HCT116 (cell line): ENCODE data around the gene KIN. TPM values are rescaled to one million over a fixed set of nuclear protein-coding genes. Genes with fewer than 3 reads are reported as not detected.

ENCODE experiments used
- ATAC-seq: fragments of 200-7000 bp; cut with Tn5 transposase; 2 replicates; pipeline ENCODE4 v1.9.1; 2020; ENCODE audit warnings: mild to moderate bottlenecking, moderate library complexity
- BruUV-seq: library from RNA; stranded (reverse); fragments of 400-500 nt; replicated peaks from 2 replicates; lab custom pipeline; 2021; lab: Mats Ljungman, UMichigan
- CTCF ChIA-PET: fragments of 300-600 bp; sonication (Branson Sonifier 250); formaldehyde crosslinking; loops from one replicate; lab custom pipeline; 2021; ENCODE audit warnings: antibody characterized with exemption; lab: Charles Lee
- POLR2A ChIA-PET: fragments of 300-600, 350-600 bp; sonication (Branson Sonifier 250); formaldehyde crosslinking; loops from one replicate; lab custom pipeline; 2021; ENCODE audit warnings: antibody characterized with exemption; lab: Charles Lee
- RAD21 ChIA-PET, 2 experiments: fragments of 300-600 bp; sonication (Branson Sonifier 250); formaldehyde crosslinking; loops; one replicate each; lab custom pipeline; 2023; ENCODE audit warnings: low total read pairs in 2 of 2; ENCODE audit not compliant: uncharacterized antibody in 2 of 2, unreplicated experiment in 2 of 2, low non-redundant PET in 1 of 2; lab: Charles Lee
- DNase-seq: peaks from one replicate; pipeline ENCODE4 v3.0.0-alpha.2; 2010; ENCODE audit warnings: low read depth, low spot score
- H2AFZ ChIP-seq: fragments of 200-600 bp; shearing (Covaris generic), sonication (generic); 2 replicates; pipeline ENCODE4 v1.6.1; 2017; ENCODE audit warnings: low read depth, mixed run types, mixed read lengths, antibody characterized with exemption, low read length; ENCODE audit not compliant: poor library complexity, severe bottlenecking
- H3K27ac ChIP-seq: 2 replicates; pipeline ENCODE4 v1.5.1; 2012; ENCODE audit warnings: low read depth, low read length
- H3K27me3 ChIP-seq: fragments of 200-600 bp; sonication (generic); 2 replicates; pipeline ENCODE4 v1.6.1; 2016; ENCODE audit warnings: mixed run types, low read length, mixed read lengths; ENCODE audit not compliant: insufficient read depth
- H3K36me3 ChIP-seq, 2 experiments: fragments of 200-500 bp in 1 of 2; fragments of 200-600 bp in 1 of 2; sonication (Bioruptor generic) in 1 of 2; sonication (generic) in 1 of 2; 2 replicates each; pipeline versions ENCODE4 v1.5.1 to v1.6.1; 2014 to 2016; ENCODE audit warnings: low read length in 2 of 2, inconsistent platforms in 1 of 2, mixed read lengths in 1 of 2, mixed run types in 1 of 2; ENCODE audit not compliant: insufficient read depth in 2 of 2, control insufficient read depth in 1 of 2
- H3K4me1 ChIP-seq, 2 experiments: fragments of 200-600 bp in 1 of 2; sonication (generic) in 1 of 2; 2 replicates each; pipeline versions ENCODE4 v1.5.1 to v1.6.1; 2012 to 2017; ENCODE audit warnings: low read length in 2 of 2, inconsistent platforms in 1 of 2, mild to moderate bottlenecking in 1 of 2, mixed read lengths in 1 of 2, mixed run types in 1 of 2, moderate library complexity in 1 of 2; ENCODE audit not compliant: insufficient read depth in 2 of 2, control insufficient read depth in 1 of 2
- H3K4me2 ChIP-seq: fragments of 200-600 bp; sonication (generic); 2 replicates; pipeline ENCODE4 v1.6.1; 2017; ENCODE audit warnings: mixed run types, low read length, mixed read lengths
- H3K4me3 ChIP-seq, 2 experiments: fragments of 200-600 bp in 1 of 2; sonication (generic) in 1 of 2; replicated peaks in 1 of 2; 2 replicates each; pipeline ENCODE4 v1.5.1; 2011 to 2016; ENCODE audit warnings: low read length in 2 of 2, control low read depth in 1 of 2, low read depth in 1 of 2, mild to moderate bottlenecking in 1 of 2, mixed read lengths in 1 of 2, mixed run types in 1 of 2
- H3K79me2 ChIP-seq: fragments of 200-600 bp; sonication (generic); 2 replicates; pipeline ENCODE4 v1.6.1; 2017; ENCODE audit warnings: mild to moderate bottlenecking, mixed run types, low read length, moderate library complexity, mixed read lengths; ENCODE audit not compliant: insufficient read depth
- H3K9ac ChIP-seq: fragments of 200-600 bp; sonication (generic); 2 replicates; pipeline ENCODE4 v1.6.1; 2016; ENCODE audit warnings: low read length, mixed read lengths
- H3K9me2 ChIP-seq: fragments of 200-600 bp; sonication (generic), shearing (Covaris generic); 2 replicates; pipeline ENCODE4 v1.6.1; 2017; ENCODE audit warnings: mixed run types, mild to moderate bottlenecking, moderate library complexity; ENCODE audit not compliant: insufficient read depth
- H3K9me3 ChIP-seq, 2 experiments: fragments of 200-500 bp in 1 of 2; fragments of 200-600 bp in 1 of 2; sonication (Bioruptor generic) in 1 of 2; sonication (generic) in 1 of 2; 2 replicates each; pipeline ENCODE4 v1.6.1; 2014 to 2017; ENCODE audit warnings: low read length in 2 of 2, mixed read lengths in 2 of 2, inconsistent platforms in 1 of 2, low read depth in 1 of 2, mild to moderate bottlenecking in 1 of 2, mixed run types in 1 of 2, moderate library complexity in 1 of 2; ENCODE audit not compliant: control insufficient read depth in 1 of 2, insufficient read depth in 1 of 2
- H4K20me1 ChIP-seq: fragments of 200-600 bp; sonication (generic), shearing (Covaris generic); 2 replicates; pipeline ENCODE4 v1.6.1; 2017; ENCODE audit warnings: mixed run types, mild to moderate bottlenecking, moderate library complexity; ENCODE audit not compliant: insufficient read depth
- ATF3 ChIP-seq: IDR thresholded peaks from 2 replicates; pipeline ENCODE4 v1.6.1; 2012
- CBX3 ChIP-seq: IDR thresholded peaks from 2 replicates; pipeline ENCODE4 v1.6.1; 2012; ENCODE audit warnings: low read depth
- CEBPB ChIP-seq: IDR thresholded peaks from 2 replicates; pipeline ENCODE4 v1.6.1; 2012; ENCODE audit warnings: low read depth
- EGR1 ChIP-seq: IDR thresholded peaks from 2 replicates; pipeline ENCODE4 v1.6.1; 2012; ENCODE audit warnings: low read depth
- ELF1 ChIP-seq: IDR thresholded peaks from 2 replicates; pipeline ENCODE4 v1.6.1; 2012; ENCODE audit warnings: low read depth, borderline replicate concordance
- EZH2phosphoT487 ChIP-seq: fragments of 200-600 bp; IDR thresholded peaks from 2 replicates; pipeline ENCODE4 v1.6.1; 2018; ENCODE audit warnings: antibody characterized with exemption, borderline replicate concordance
- JUND ChIP-seq: IDR thresholded peaks from 2 replicates; pipeline ENCODE4 v1.6.1; 2012
- POLR2AphosphoS5 ChIP-seq: IDR thresholded peaks from 2 replicates; pipeline ENCODE4 v1.6.1; 2011; ENCODE audit warnings: mild to moderate bottlenecking, low read depth, low read length, moderate library complexity
- SIN3A ChIP-seq: IDR thresholded peaks from 2 replicates; pipeline ENCODE4 v1.6.1; 2012; ENCODE audit warnings: low read depth
- SP1 ChIP-seq: IDR thresholded peaks from 2 replicates; pipeline ENCODE4 v1.6.1; 2012; ENCODE audit warnings: low read depth
- SRF ChIP-seq: IDR thresholded peaks from 2 replicates; pipeline ENCODE4 v1.6.1; 2012; ENCODE audit warnings: low read depth
- TCF7L2 ChIP-seq: IDR thresholded peaks from 2 replicates; pipeline ENCODE4 v1.7.0; 2011; ENCODE audit warnings: borderline replicate concordance, inconsistent platforms; ENCODE audit not compliant: insufficient read depth, insufficient read length; ENCODE audit errors: extremely low read depth
- YY1 ChIP-seq: IDR thresholded peaks from 2 replicates; pipeline ENCODE4 v1.6.1; 2011; ENCODE audit warnings: low read length, low read depth, moderate library complexity, mild to moderate bottlenecking; ENCODE audit not compliant: insufficient replicate concordance; ENCODE audit errors: extremely low read depth
- ZBTB33 ChIP-seq: IDR thresholded peaks from 2 replicates; pipeline ENCODE4 v1.6.1; 2011; ENCODE audit warnings: mild to moderate bottlenecking, low read length, moderate library complexity; ENCODE audit not compliant: insufficient replicate concordance; ENCODE audit errors: extremely low read depth
- ZFX ChIP-seq: fragments of 450-650 bp; IDR thresholded peaks from 2 replicates; pipeline ENCODE4 v1.6.1; 2017
- ZNF274 ChIP-seq: fragments of 200-500 bp; sonication (Bioruptor generic); IDR thresholded peaks from 2 replicates; pipeline ENCODE4 v1.6.1; 2014; ENCODE audit warnings: mild to moderate bottlenecking, low read depth, low read length, inconsistent platforms
- intact Hi-C: fragments of 100-400 bp; cut with micrococcal nuclease; formaldehyde crosslinking; loops from 2 replicates; pipeline ENCODE4 v1.10.0; 2022
- total RNA-seq: library from RNA; stranded (reverse); gene quantifications from one replicate; pipeline ENCODE4 v1.2.1, GENCODE V29; 2021; ENCODE audit not compliant: unreplicated experiment
- TF ChIP-seq, protein P1 (sequence below), 3 experiments: fragments of 200-600 bp in 1 of 3; sonication (generic) in 1 of 3; IDR thresholded peaks in 2 of 3; conservative IDR thresholded peaks in 1 of 3; 2 replicates each; pipeline ENCODE4 v1.5.1; 2012 to 2017; ENCODE audit warnings: low read depth in 2 of 3, low read length in 2 of 3, antibody characterized with exemption in 1 of 3, borderline replicate concordance in 1 of 3, control low read depth in 1 of 3, mild to moderate bottlenecking in 1 of 3, mixed read lengths in 1 of 3, mixed run types in 1 of 3, moderate library complexity in 1 of 3; ENCODE audit not compliant: insufficient read depth in 1 of 3

Gene KIN
- total RNA-seq, 1 experiment from 2014 or later: 13.6 TPM

DNA sequence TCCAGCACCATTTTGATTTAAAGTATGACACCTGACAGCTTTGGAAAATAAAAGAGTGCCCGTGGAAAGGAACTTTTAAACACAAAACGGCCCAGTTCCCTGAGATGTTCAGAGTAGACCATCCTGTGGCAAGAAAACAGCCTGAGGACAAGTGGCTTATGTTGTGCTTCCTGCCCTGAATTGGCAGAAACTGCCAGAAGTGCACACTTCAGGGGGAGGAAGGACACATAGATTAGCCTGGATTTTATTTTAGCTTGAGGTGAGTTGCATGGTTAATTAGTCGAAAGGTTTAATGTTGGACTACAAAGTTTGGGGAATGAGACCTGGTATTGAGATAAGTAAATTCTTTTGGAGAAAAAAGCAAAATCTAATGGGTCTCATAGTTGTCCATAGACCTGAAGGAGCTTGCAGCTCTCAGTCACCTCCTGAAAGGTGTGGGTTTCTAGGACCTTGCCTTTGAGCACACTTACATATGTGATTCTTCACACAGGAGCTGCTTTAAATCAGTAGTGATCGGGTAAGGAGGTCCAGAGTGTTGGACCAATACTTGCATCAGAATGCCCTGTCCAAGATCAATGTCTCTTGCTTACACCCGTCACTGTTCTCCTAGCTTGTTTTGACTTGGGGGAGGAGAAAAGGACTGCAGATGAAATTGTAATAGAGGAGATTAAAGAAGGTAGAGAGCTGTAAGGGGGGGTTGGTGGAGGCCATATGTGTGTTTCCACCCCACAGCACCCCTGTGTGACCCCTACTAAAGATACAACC is 79.8 kb downstream of the KIN start:
- ATAC-seq: no peak
- POLR2A ChIA-PET: no interaction called here
- TF ChIP-seq CEBPB: no peak
- no peak for TF ChIP-seq YY1
- TF ChIP-seq POLR2AphosphoS5: no peak
- no peak for TF ChIP-seq SIN3A
- TF ChIP-seq ZNF274: no peak
- no peak for TF ChIP-seq TCF7L2
- TF ChIP-seq ZBTB33: no peak
- TF ChIP-seq, protein P1, sequence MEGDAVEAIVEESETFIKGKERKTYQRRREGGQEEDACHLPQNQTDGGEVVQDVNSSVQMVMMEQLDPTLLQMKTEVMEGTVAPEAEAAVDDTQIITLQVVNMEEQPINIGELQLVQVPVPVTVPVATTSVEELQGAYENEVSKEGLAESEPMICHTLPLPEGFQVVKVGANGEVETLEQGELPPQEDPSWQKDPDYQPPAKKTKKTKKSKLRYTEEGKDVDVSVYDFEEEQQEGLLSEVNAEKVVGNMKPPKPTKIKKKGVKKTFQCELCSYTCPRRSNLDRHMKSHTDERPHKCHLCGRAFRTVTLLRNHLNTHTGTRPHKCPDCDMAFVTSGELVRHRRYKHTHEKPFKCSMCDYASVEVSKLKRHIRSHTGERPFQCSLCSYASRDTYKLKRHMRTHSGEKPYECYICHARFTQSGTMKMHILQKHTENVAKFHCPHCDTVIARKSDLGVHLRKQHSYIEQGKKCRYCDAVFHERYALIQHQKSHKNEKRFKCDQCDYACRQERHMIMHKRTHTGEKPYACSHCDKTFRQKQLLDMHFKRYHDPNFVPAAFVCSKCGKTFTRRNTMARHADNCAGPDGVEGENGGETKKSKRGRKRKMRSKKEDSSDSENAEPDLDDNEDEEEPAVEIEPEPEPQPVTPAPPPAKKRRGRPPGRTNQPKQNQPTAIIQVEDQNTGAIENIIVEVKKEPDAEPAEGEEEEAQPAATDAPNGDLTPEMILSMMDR (IDR thresholded peaks at IDR 0.05 in 2 of 3, conservative IDR thresholded peaks at IDR 0.05 in 1 of 3; ENCODE audit: borderline replicate concordance in 1 of 3, insufficient read depth in 1 of 3, low read depth in 2 of 3, low read length in 2 of 3): no peak
- no peak for TF ChIP-seq JUND
- TF ChIP-seq EZH2phosphoT487: no peak
- no peak for TF ChIP-seq SRF
- TF ChIP-seq ELF1: no peak
- no peak for TF ChIP-seq ZFX
- TF ChIP-seq CBX3: no peak
- TF ChIP-seq ATF3: no peak
- TF ChIP-seq EGR1: no peak
- TF ChIP-seq SP1: no peak
- TF ChIP-seq, all 23 proteins: peak for 0
- H3K27ac ChIP-seq: no peak overlapping the region
- no peaks in the 10 kb centered on the region for H3K9me2 ChIP-seq
- no peak for DNase-seq
- H3K79me2 ChIP-seq: no peaks in the 10 kb centered on the region
- ChIA-PET CTCF (interaction anchor here (0.7 to 1.1 kb wide), 2 partner anchors 21 to 183 kb away, joined by 3 read pairs; no protein-coding TSS in a partner anchor), RAD21 (no interaction called here)
- no TSS peak for BruUV-seq
- no peak overlapping the region for H2AFZ ChIP-seq
- no peaks in the 10 kb centered on the region for H3K4me1 ChIP-seq
- no peaks in the 10 kb centered on the region for H4K20me1 ChIP-seq
- H3K9me3 ChIP-seq: no peaks in the 10 kb centered on the region
- H3K27me3 ChIP-seq: peaks cover 54% of the 10 kb centered on the region
- no peak overlapping the region for H3K9ac ChIP-seq
- H3K4me3 ChIP-seq: no peak overlapping the region
- no peaks in the 10 kb centered on the region for H3K36me3 ChIP-seq
- no peak overlapping the region for H3K4me2 ChIP-seq
- intact Hi-C loops: no loop called here
